T-helper 9 cell (primary cell): ENCODE results near the gene GTF2F1.
"Not testable (repeated sequence)": the region's sequence is repeated elsewhere in the genome, so short reads cannot be mapped to it uniquely, and the experiment has no call there.

Source experiments
- DNase-seq: peaks from one replicate; pipeline ENCODE4 v3.0.0-alpha.2; 2020

GTF2F1 gene

GRCh38 chr19:6354098-6354674, 38.8 kb downstream of the GTF2F1 start:
- DNase-seq, result no peak

GRCh38 chr19:6352381-6353165, 40.4 kb downstream of the GTF2F1 start:
- DNase-seq, result no peak

- DNase-seq, result no peak
Observed at GRCh38 chr19:6350688-6351087, 42.3 kb downstream of the GTF2F1 start.

GRCh38 chr19:6349271-6349670, 43.7 kb downstream of the GTF2F1 start:
- not testable (repeated sequence) for DNase-seq

GRCh38 chr19:6343462-6343861, 49.5 kb downstream of the GTF2F1 start:
- no peak for DNase-seq

GRCh38 chr19:6340493-6341201, 52.3 kb downstream of the GTF2F1 start:
- DNase-seq, result no peak

GRCh38 chr19:6334490-6335285, 58.3 kb downstream of the GTF2F1 start:
- no peak for DNase-seq

GRCh38 chr19:6333439-6333838, 59.5 kb downstream of the GTF2F1 start, which contains the start of gene ACER1:
Gene ACER1, minus strand, starts transcription at chr19:6333612. Its CDS starts 61 bp downstream, at chr19:6333551.
- no peak for DNase-seq
